Dermis microvascular lymphatic vessel endothelial cell (primary cell): ENCODE measurements around the gene ICAM5. TPM values are rescaled to one million over a fixed set of nuclear protein-coding genes. Genes with fewer than 3 reads are reported as not detected.
"Not testable (repeated sequence)": the region's sequence is repeated elsewhere in the genome, so short reads cannot be mapped to it uniquely, and the experiment has no call there.

Experiments
- DNase-seq, 2 donors: peaks; one replicate each; pipeline versions ENCODE4 v3.0.0 to v3.0.0-alpha.2; 2010; ENCODE audit warnings: low read depth in 2 of 2
- total RNA-seq: library from RNA; depleted of rRNA; stranded (reverse); fragments of >200 nt; gene quantifications from 2 replicates; pipeline ENCODE4 v1.2.1, GENCODE V29; 2014

ICAM5 gene
- total RNA-seq, 1 donor from 2014 or later = under 0.01 TPM

GRCh38 chr19:10269333-10270179, 20.2 kb upstream of the ICAM5 start:
- peak; percentile 51 to 92 for DNase-seq

- peak in 1 of 2 donors; percentile 45 for DNase-seq
These were observed 19.6 kb upstream of the ICAM5 start for GRCh38 chr19:10270180-10270615.

GRCh38 chr19:10270616-10271394, 18.9 kb upstream of the ICAM5 start, which contains the start of gene ICAM1:
TSS of gene ICAM1 (plus strand) at chr19:10271120. CDS start at chr19:10271160, 40 bp downstream.
- peak; percentile 92 to 95 for DNase-seq

GRCh38 chr19:10271543-10272086, 18.1 kb upstream of the ICAM5 start:
- peak in 1 of 2 donors; percentile 49 for DNase-seq

- no peak for DNase-seq
These were observed 15.2 kb upstream of the ICAM5 start for GRCh38 chr19:10274589-10274988.

GRCh38 chr19:10277795-10278589, 11.8 kb upstream of the ICAM5 start:
- no peak for DNase-seq

GRCh38 chr19:10278935-10279334, 10.8 kb upstream of the ICAM5 start:
- DNase-seq = no peak

GRCh38 chr19:10279737-10280442, 9.9 kb upstream of the ICAM5 start:
- no peak for DNase-seq

GRCh38 chr19:10282043-10282442, 7.7 kb upstream of the ICAM5 start:
- DNase-seq = not testable (repeated sequence)

- DNase-seq = no peak
These were observed 6.3 kb upstream of the ICAM5 start for GRCh38 chr19:10283301-10284064.

- DNase-seq = no peak
These were observed 5.4 kb upstream of the ICAM5 start for GRCh38 chr19:10284065-10284959.

GRCh38 chr19:10284960-10285278, 4.8 kb upstream of the ICAM5 start:
- no peak for DNase-seq

- DNase-seq = no peak
These were observed 4.4 kb upstream of the ICAM5 start for GRCh38 chr19:10285393-10285792.

GRCh38 chr19:10286803-10287737, 2.7 kb upstream of the ICAM5 start, which contains the start of gene ICAM4:
TSS of gene ICAM4 (plus strand) at chr19:10286955. CDS start at chr19:10287013, 58 bp downstream.
- peak in 1 of 2 donors; percentile 46 for DNase-seq

- peak in 1 of 2 donors; percentile 66 for DNase-seq
These were observed 1.0 kb upstream of the ICAM5 start for GRCh38 chr19:10288662-10289166.

GRCh38 chr19:10289167-10289835, 451 bp upstream of the ICAM5 start:
- peak in 1 of 2 donors; percentile 35 for DNase-seq

GRCh38 chr19:10290357-10290875, 664 bp downstream of the ICAM5 start:
- no peak for DNase-seq
